K562 treated with DMSO at 1 percent for 4 hours (cell line): ENCODE measurements around the gene PLD6. TPM values are rescaled to one million over a fixed set of nuclear protein-coding genes. Genes with fewer than 3 reads are reported as not detected.

Source experiments
- total RNA-seq: library from RNA; unstranded; fragments of 300-600 nt; gene quantifications from 2 replicates; pipeline ENCODE4 v1.2.3, GENCODE V29; 2022; ENCODE audit not compliant: insufficient read depth

The PLD6 gene, protein sequence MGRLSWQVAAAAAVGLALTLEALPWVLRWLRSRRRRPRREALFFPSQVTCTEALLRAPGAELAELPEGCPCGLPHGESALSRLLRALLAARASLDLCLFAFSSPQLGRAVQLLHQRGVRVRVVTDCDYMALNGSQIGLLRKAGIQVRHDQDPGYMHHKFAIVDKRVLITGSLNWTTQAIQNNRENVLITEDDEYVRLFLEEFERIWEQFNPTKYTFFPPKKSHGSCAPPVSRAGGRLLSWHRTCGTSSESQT
- total RNA-seq = 3.0 and 3.2 TPM in 2 replicates

DNA sequence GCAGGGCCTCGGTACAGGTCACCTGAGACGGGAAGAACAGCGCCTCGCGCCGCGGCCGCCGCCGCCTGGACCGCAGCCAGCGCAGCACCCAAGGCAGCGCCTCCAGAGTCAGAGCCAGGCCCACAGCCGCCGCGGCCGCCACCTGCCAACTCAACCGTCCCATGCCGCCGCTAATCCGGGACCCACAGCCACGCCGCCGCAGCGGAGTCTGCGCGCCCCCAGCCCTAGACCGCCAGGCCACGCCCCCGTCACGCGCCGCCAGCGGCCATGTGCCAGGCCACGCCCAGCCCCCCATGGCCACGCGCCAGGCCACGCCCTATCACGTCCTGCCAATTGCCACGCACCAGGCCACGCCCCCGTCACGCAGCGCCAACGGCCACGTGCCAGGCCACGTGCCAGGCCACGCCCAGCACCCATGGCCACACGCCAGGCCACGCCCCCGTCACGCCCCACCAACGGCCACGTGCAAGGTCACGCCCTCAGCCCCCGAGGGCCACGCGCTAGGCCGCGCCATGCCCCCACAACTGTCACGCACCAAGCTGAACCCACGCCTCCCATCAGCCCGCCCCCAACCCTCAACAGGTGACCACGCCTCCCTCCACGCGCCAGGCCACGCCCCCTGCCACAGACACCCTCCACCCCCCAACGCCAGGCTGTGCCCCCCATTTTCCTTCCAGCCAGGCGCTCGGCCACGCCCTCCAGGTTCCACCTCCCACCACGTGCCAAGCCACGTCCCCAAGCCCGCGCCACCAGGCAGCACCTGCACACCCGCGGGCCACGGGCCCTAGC lies at the start of gene PLD6:
Gene PLD6 (minus strand): TSS at position 210 of the 789 bp plus-strand sequence. CDS start 47 bp downstream, at position 163.

DNA sequence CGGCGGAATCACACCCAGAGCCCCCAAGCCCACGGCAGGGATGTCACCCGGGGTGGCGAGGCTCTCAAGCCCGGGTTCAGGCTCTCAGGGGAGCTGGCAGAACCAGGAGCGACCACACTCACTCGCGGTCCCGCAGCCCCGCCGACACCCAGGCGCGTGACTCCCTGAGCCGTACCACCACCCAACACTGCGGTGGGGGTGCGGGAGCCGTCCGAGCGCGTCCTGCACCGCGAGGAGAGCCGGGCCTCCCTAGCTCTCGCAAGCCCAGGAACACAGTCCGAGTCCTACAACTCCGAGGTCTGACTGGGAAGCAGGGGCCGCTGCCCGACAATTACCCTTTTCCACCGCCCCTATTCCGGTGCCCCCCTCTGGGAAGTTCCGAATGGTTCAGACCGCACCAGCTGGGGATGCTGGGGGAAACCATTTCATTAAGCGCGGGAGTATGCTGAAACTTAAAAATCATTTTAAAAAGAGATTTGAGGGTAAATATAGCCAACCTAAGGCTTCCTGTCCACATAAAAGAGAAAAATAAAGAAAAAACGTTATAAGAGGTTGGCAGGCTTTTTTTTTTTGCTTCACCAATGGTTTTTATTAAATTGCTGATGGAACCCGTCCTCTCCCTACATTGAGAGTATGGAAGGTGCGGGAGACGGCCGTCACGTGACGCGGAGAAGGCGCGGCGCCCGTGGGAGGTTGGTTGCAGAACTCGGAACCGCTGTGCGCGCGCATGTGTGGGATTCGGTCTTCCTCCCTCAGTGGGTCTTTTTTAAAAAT lies 31.1 kb upstream of the PLD6 start, which contains the start of gene FLCN:
Gene FLCN (minus strand): TSS at position 143 of the 774 bp plus-strand sequence. CDS start 9,031 bp downstream, outside the sequence.

Other genes with a start within 250 kb of the PLD6 start
- gene TNFRSF13B, start 234.2 kb downstream of the PLD6 start, total RNA-seq = not detected in 2 replicates
- 36.3 and 38.6 TPM in 2 replicates for gene MPRIP, start 163.9 kb downstream of the PLD6 start, total RNA-seq
- gene FLCN, start 30.8 kb upstream of the PLD6 start, total RNA-seq = 44.3 and 56.3 TPM in 2 replicates
- 73.9 and 86.3 TPM in 2 replicates for gene COPS3, start 74.9 kb upstream of the PLD6 start, total RNA-seq
- 15.1 and 16.7 TPM in 2 replicates for gene NT5M, start 97.0 kb upstream of the PLD6 start, total RNA-seq